H9 (cell line): ENCODE results near the gene HSD3B1. TPM values are rescaled to one million over a fixed set of nuclear protein-coding genes. Genes with fewer than 3 reads are reported as not detected.

Experiments used
- DNase-seq: peaks from one replicate; pipeline ENCODE4 v3.0.0-alpha.2; 2017
- H2AFZ ChIP-seq: one replicate; pipeline ENCODE4 v1.6.1; 2013; ENCODE audit warnings: mild to moderate bottlenecking, low read length, control low read depth, moderate library complexity
- H2AK5ac ChIP-seq: 2 replicates; pipeline ENCODE4 v1.6.1; 2013; ENCODE audit warnings: low read length, control low read depth, mixed read lengths; ENCODE audit not compliant: insufficient read length
- H2BK120ac ChIP-seq: one replicate; pipeline ENCODE4 v1.6.1; 2013; ENCODE audit warnings: low read depth, mild to moderate bottlenecking, low read length, control low read depth, inconsistent platforms; ENCODE audit not compliant: poor library complexity, severe bottlenecking
- H2BK12ac ChIP-seq: 2 replicates; pipeline ENCODE4 v1.6.1; 2013; ENCODE audit warnings: low read length, control low read depth, mixed read lengths, low read depth; ENCODE audit not compliant: insufficient read length
- H2BK15ac ChIP-seq: 2 replicates; pipeline ENCODE4 v1.6.1; 2013; ENCODE audit warnings: low read depth, low read length, control low read depth
- H2BK20ac ChIP-seq: one replicate; pipeline ENCODE4 v1.6.1; 2013; ENCODE audit warnings: low read depth, mild to moderate bottlenecking, low read length, control low read depth, inconsistent platforms; ENCODE audit not compliant: poor library complexity, severe bottlenecking
- H2BK5ac ChIP-seq: 2 replicates; pipeline ENCODE4 v1.6.1; 2013; ENCODE audit warnings: low read length, control low read depth, mixed read lengths; ENCODE audit not compliant: insufficient read length
- H3K14ac ChIP-seq: 2 replicates; pipeline ENCODE4 v1.6.1; 2013; ENCODE audit warnings: low read length, control low read depth; ENCODE audit not compliant: insufficient read depth
- H3K18ac ChIP-seq: 2 replicates; pipeline ENCODE4 v1.6.1; 2013; ENCODE audit warnings: low read depth, mild to moderate bottlenecking, mixed read lengths, low read length, control low read depth; ENCODE audit not compliant: insufficient read length
- H3K23ac ChIP-seq: 2 replicates; pipeline ENCODE4 v1.6.1; 2013; ENCODE audit warnings: low read length, control low read depth, mixed read lengths, low read depth; ENCODE audit not compliant: insufficient read length
- H3K23me2 ChIP-seq: 2 replicates; pipeline ENCODE4 v1.6.1; 2013; ENCODE audit warnings: low read depth, mild to moderate bottlenecking, mixed read lengths, low read length, control low read depth; ENCODE audit not compliant: insufficient read length, poor library complexity, severe bottlenecking
- H3K27ac ChIP-seq: 2 replicates; pipeline ENCODE4 v1.5.1; 2013; ENCODE audit warnings: low read length, control low read depth, mixed read lengths, low read depth; ENCODE audit not compliant: insufficient read length
- H3K27me3 ChIP-seq: 2 replicates; pipeline ENCODE4 v1.6.1; 2013; ENCODE audit warnings: low read length, control low read depth, inconsistent platforms; ENCODE audit not compliant: insufficient read depth
- H3K4ac ChIP-seq: 2 replicates; pipeline ENCODE4 v1.6.1; 2013; ENCODE audit warnings: low read depth, mild to moderate bottlenecking, control low read depth, inconsistent platforms, low read length, moderate library complexity
- H3K4me1 ChIP-seq: 2 replicates; pipeline ENCODE4 v1.6.1; 2013; ENCODE audit warnings: low read length, control low read depth, inconsistent platforms; ENCODE audit not compliant: insufficient read depth
- H3K4me2 ChIP-seq: 2 replicates; pipeline ENCODE4 v1.6.1; 2013; ENCODE audit warnings: low read length, control low read depth, mixed read lengths; ENCODE audit not compliant: insufficient read length, insufficient read depth
- H3K56ac ChIP-seq: 2 replicates; pipeline ENCODE4 v1.6.1; 2013; ENCODE audit warnings: low read depth, mild to moderate bottlenecking, mixed read lengths, low read length, control low read depth; ENCODE audit not compliant: insufficient read length
- H3K79me1 ChIP-seq: 2 replicates; pipeline ENCODE4 v1.6.1; 2013; ENCODE audit warnings: low read depth, mild to moderate bottlenecking, moderate library complexity, low read length, control low read depth, inconsistent platforms; ENCODE audit not compliant: insufficient read depth, poor library complexity, severe bottlenecking
- H3K79me2 ChIP-seq: 2 replicates; pipeline ENCODE4 v1.6.1; 2013; ENCODE audit warnings: low read length, control low read depth, inconsistent platforms; ENCODE audit not compliant: insufficient read depth
- H3K9ac ChIP-seq: 2 replicates; pipeline ENCODE4 v1.6.1; 2013; ENCODE audit warnings: low read length, control low read depth, mixed read lengths; ENCODE audit not compliant: insufficient read length; ENCODE audit errors: extremely low read depth
- H3K9me3 ChIP-seq: one replicate; pipeline ENCODE4 v1.6.1; 2013; ENCODE audit warnings: low read depth, low read length, inconsistent platforms; ENCODE audit not compliant: control insufficient read depth
- H3T11ph ChIP-seq: one replicate; pipeline ENCODE4 v1.6.1; 2013; ENCODE audit warnings: mild to moderate bottlenecking, low read length, control low read depth, inconsistent platforms
- H4K20me1 ChIP-seq: one replicate; pipeline ENCODE4 v1.6.1; 2013; ENCODE audit not compliant: control insufficient read depth, insufficient read length, insufficient read depth
- H4K5ac ChIP-seq: 2 replicates; pipeline ENCODE4 v1.6.1; 2013; ENCODE audit warnings: low read depth, mild to moderate bottlenecking, mixed read lengths, low read length, control low read depth; ENCODE audit not compliant: insufficient read length
- H4K8ac ChIP-seq: replicated peaks from 2 replicates; pipeline ENCODE4 v1.6.1; 2013; ENCODE audit warnings: low read length, control low read depth, mixed read lengths, low read depth; ENCODE audit not compliant: insufficient read length
- H4K91ac ChIP-seq: 2 replicates; pipeline ENCODE4 v1.6.1; 2013; ENCODE audit warnings: low read depth, mild to moderate bottlenecking, moderate library complexity, mixed read lengths, low read length, control low read depth; ENCODE audit not compliant: insufficient read length
- H3K27ac Mint-ChIP-seq, 3 experiments: 2 replicates in 2 of 3; 3 replicates in 1 of 3; pipeline ENCODE4 v1.8.0; 2020 to 2021; ENCODE audit warnings: mixed read lengths in 3 of 3, mild to moderate bottlenecking in 1 of 3, moderate library complexity in 1 of 3
- H3K27me3 Mint-ChIP-seq: 2 replicates; pipeline ENCODE4 v1.8.0; 2021; ENCODE audit warnings: low read depth, mild to moderate bottlenecking, moderate library complexity, mixed read lengths
- H3K36me3 Mint-ChIP-seq, 3 experiments: 2 replicates in 2 of 3; 3 replicates in 1 of 3; pipeline ENCODE4 v1.8.0; 2020 to 2021; ENCODE audit warnings: low read depth in 3 of 3, mixed read lengths in 3 of 3; ENCODE audit not compliant: insufficient read depth in 1 of 3
- H3K4me1 Mint-ChIP-seq, 2 experiments: 2 replicates each; pipeline ENCODE4 v1.8.0; 2020; ENCODE audit warnings: mixed read lengths in 2 of 2
- H3K4me3 Mint-ChIP-seq, 2 experiments: 2 replicates in 1 of 2; 3 replicates in 1 of 2; pipeline ENCODE4 v1.8.0; 2020 to 2021; ENCODE audit warnings: mild to moderate bottlenecking in 2 of 2, mixed read lengths in 2 of 2, moderate library complexity in 1 of 2
- H3K9me3 Mint-ChIP-seq, 2 experiments: 2 replicates in 1 of 2; 3 replicates in 1 of 2; pipeline ENCODE4 v1.8.0; 2020; ENCODE audit warnings: mild to moderate bottlenecking in 2 of 2, mixed read lengths in 2 of 2, moderate library complexity in 1 of 2
- CTCF ChIP-seq: fragments of 200-600 bp; sonication (generic); conservative IDR thresholded peaks from 3 replicates; pipeline ENCODE4 v1.8.0; 2021; ENCODE audit warnings: antibody characterized with exemption, mild to moderate bottlenecking
- total RNA-seq: library from RNA; stranded (reverse); gene quantifications from 2 replicates; pipeline ENCODE4 v1.2.1, GENCODE V29; 2021

The HSD3B1 gene
- total RNA-seq, 1 experiment from 2014 or later: not detected

- no peaks in the 10 kb centered on the region for H3K4me1 ChIP-seq
- no peaks in the 10 kb centered on the region; the same call in 1 of the 2 replicates for H3K27me3 ChIP-seq
- no peaks in the 10 kb centered on the region for H4K20me1 ChIP-seq
- peaks cover under 1% of the 10 kb centered on the region for H3K9me3 ChIP-seq
- H3K14ac ChIP-seq: no peak overlapping the region
- H3K56ac ChIP-seq: no peak overlapping the region
- H2AFZ ChIP-seq: no peak overlapping the region
- DNase-seq: no peak
- H2BK20ac ChIP-seq: no peak overlapping the region
- no peak overlapping the region for H3K4ac ChIP-seq
- Mint-ChIP-seq H3K4me1 (no peaks in the 10 kb centered on the region), H3K27ac (no peak overlapping the region), H3K4me3 (no peak overlapping the region), H3K27me3 (peaks cover 6% of the 10 kb centered on the region), H3K9me3 (peaks cover under 1 to 2% of the 10 kb centered on the region in 2 experiments; a peak in 2 of 5 replicates), H3K36me3 (no peaks in the 10 kb centered on the region)
- H3K23ac ChIP-seq: no peak overlapping the region
- no peak overlapping the region for H3K27ac ChIP-seq
- no peak overlapping the region for H2BK12ac ChIP-seq
- H2AK5ac ChIP-seq: no peak overlapping the region
- TF ChIP-seq CTCF: no peak
- H3T11ph ChIP-seq: no peak overlapping the region
- H3K79me1 ChIP-seq: no peaks in the 10 kb centered on the region
- H4K8ac ChIP-seq: no peak overlapping the region
- H3K18ac ChIP-seq: no peak overlapping the region
- H3K79me2 ChIP-seq: no peaks in the 10 kb centered on the region
- H4K5ac ChIP-seq: no peak overlapping the region
- H3K4me2 ChIP-seq: no peak overlapping the region
- H2BK5ac ChIP-seq: no peak overlapping the region
- H2BK15ac ChIP-seq: no peak overlapping the region
- no peaks in the 10 kb centered on the region for H3K23me2 ChIP-seq
- H3K9ac ChIP-seq: no peak overlapping the region
- H4K91ac ChIP-seq: no peak overlapping the region
- no peak overlapping the region for H2BK120ac ChIP-seq
Measured at GRCh38 chr1:119490925-119491324, 16.1 kb upstream of the HSD3B1 start.
